Esophagus (tissue), 2 donors: Measurements from ENCODE around the gene USHBP1. TPM values are rescaled to one million over a fixed set of nuclear protein-coding genes. Genes with fewer than 3 reads are reported as not detected.

Experiments used
- H3K27ac ChIP-seq, 2 donors: one replicate each; pipeline ENCODE4 v1.5.1; 2013; ENCODE audit warnings: low read depth in 2 of 2, mild to moderate bottlenecking in 2 of 2, inconsistent platforms in 1 of 2, low read length in 1 of 2, moderate library complexity in 1 of 2
- H3K27me3 ChIP-seq, 2 donors: one replicate each; pipeline ENCODE4 v1.6.1; 2013; ENCODE audit warnings: low read length in 2 of 2, control low read depth in 1 of 2, mild to moderate bottlenecking in 1 of 2; ENCODE audit not compliant: insufficient read depth in 2 of 2, control insufficient read depth in 1 of 2
- H3K36me3 ChIP-seq, 2 donors: one replicate each; pipeline ENCODE4 v1.6.1; 2013; ENCODE audit warnings: low read length in 1 of 2; ENCODE audit not compliant: control insufficient read depth in 2 of 2, insufficient read depth in 2 of 2
- H3K4me1 ChIP-seq, 2 donors: one replicate each; pipeline ENCODE4 v1.6.1; 2013; ENCODE audit warnings: low read length in 1 of 2; ENCODE audit not compliant: control insufficient read depth in 2 of 2, insufficient read depth in 2 of 2
- H3K4me3 ChIP-seq, 2 donors: one replicate each; pipeline ENCODE4 v1.5.1; 2013; ENCODE audit warnings: low read length in 2 of 2, mild to moderate bottlenecking in 2 of 2, low read depth in 1 of 2, moderate library complexity in 1 of 2
- H3K9me3 ChIP-seq, 2 donors: one replicate each; pipeline ENCODE4 v1.6.1; 2013; ENCODE audit warnings: mild to moderate bottlenecking in 2 of 2, low read depth in 1 of 2, low read length in 1 of 2, moderate library complexity in 1 of 2; ENCODE audit not compliant: control insufficient read depth in 2 of 2, insufficient read depth in 1 of 2
- WGBS, 2 donors: extraction: QIAGEN DNeasy Blood & Tissue Kit; methylation state at CpG; one replicate each; pipeline ENCODE4 v1.1.7; 2013; 5-methylcytosine and 5-hydroxymethylcytosine counted together
- polyA plus RNA-seq, 2 donors: library from polyadenylated mRNA; stranded (reverse); fragments of 200-250 nt; gene quantifications; one replicate each; pipeline ENCODE4 v1.2.3, GENCODE V29; 2013
- donor health status: healthy with polysubstance abuse.
- donor health status: Bipolar disorder and iron deficiency.

Gene USHBP1
- polyA plus RNA-seq, 2 donors, result 1.5 to 2.9 TPM

DNA sequence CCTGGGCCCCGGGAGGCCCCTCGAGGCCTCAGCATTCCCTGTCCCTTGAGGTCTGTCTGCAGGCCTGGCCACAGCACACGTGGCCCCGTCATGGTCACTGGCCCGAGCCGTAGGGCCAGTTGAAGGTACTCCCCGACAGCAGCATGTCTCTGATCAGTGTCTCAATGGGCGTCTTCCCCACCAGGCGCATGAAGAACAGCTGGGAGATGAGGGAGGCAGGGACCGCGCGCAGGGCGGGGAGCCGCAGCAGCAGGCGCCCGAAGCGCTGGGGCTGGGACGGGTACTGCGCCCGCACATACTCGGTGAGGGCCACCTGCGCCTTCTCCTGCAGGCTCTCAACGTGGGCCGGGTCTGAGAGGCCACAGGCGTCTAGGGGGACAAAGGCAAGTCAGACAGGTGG lies 32.3 kb downstream of the USHBP1 start:
- H3K9me3 ChIP-seq, result no peaks in the 10 kb centered on the region
- no peak overlapping the region for H3K27ac ChIP-seq
- H3K4me3 ChIP-seq, result no peak overlapping the region
- 89 to 91% methylated on average over 25 of the region's 25 CpGs for WGBS, 2 donors
- peaks cover 6 to 26% of the 10 kb centered on the region in 2 donors for H3K36me3 ChIP-seq
- H3K27me3 ChIP-seq, result no peaks in the 10 kb centered on the region
- peaks cover 7 to 9% of the 10 kb centered on the region in 2 donors for H3K4me1 ChIP-seq

- H3K27me3 ChIP-seq, result no peaks in the 10 kb centered on the region
- H3K27ac ChIP-seq, result no peak overlapping the region
- H3K36me3 ChIP-seq, result peaks cover 6 to 20% of the 10 kb centered on the region in 2 donors
- H3K9me3 ChIP-seq, result no peaks in the 10 kb centered on the region
- no peak overlapping the region for H3K4me3 ChIP-seq
- WGBS, 2 donors, result 96 to 100% methylated on average over 3 of the region's 3 CpGs
- H3K4me1 ChIP-seq, result peaks cover 0 to under 1% of the 10 kb centered on the region in 2 donors
Observed at GRCh38 chr19:17229890-17230289, 34.7 kb downstream of the USHBP1 start.

DNA sequence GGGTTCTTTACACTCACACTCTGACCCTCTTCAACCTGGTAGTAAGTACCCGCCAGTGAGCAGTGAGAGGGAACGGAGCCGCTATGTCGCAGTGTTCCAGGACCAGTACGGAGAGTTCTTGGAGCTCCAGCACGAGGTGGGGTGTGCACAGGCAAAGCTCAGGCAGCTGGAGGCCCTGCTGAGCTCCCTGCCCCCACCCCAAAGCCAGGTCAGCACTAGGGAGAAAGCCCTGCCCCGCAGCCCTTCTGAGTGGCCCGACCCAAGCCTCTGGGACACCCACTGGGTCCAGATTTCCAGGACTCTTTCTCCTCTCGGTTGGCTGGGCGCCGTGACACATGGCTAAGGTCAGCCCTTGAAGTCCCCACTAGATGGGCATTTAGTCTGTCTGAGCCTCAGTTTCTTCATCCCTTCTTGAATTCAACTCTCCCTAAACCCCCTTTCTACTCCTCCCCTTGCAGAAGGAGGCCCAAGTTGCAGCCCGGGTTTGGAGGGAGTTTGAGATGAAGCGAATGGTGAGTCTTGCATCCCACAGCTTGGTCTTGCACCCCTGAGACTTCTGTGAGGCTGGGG lies 36.7 kb downstream of the USHBP1 start:
- Histone ChIP-seq H3K27me3 (no peaks in the 10 kb centered on the region), H3K4me1 (no peaks in the 10 kb centered on the region), H3K4me3 (no peak overlapping the region), H3K36me3 (peaks cover 6 to 20% of the 10 kb centered on the region in 2 donors), H3K27ac (no peak overlapping the region), H3K9me3 (no peaks in the 10 kb centered on the region)
- WGBS, 2 donors, result 76% methylated on average over 13 of the region's 13 CpGs

GRCh38 chr19:17226002-17226933 lies 38.3 kb downstream of the USHBP1 start, which contains the start of gene OCEL1:
Gene OCEL1 (plus strand): TSS chr19:17226226. CDS start chr19:17226248, 22 bp downstream.
- Histone ChIP-seq H3K27me3 (no peaks in the 10 kb centered on the region), H3K4me3 (peak within 1 kb of the TSS; percentile 66 to 79), H3K9me3 (no peaks in the 10 kb centered on the region), H3K4me1 (no peaks in the 10 kb centered on the region), H3K36me3 (peaks cover 6 to 11% of the 10 kb centered on the region in 2 donors), H3K27ac (peak within 1 kb of the TSS; percentile 96 to 97)
- 0 to 1% methylated on average over 81 to 90 of the region's 90 CpGs for WGBS, 2 donors

- 76 to 84% methylated on average over 10 of the region's 10 CpGs for WGBS, 2 donors
- no peak overlapping the region for H3K27ac ChIP-seq
- no peaks in the 10 kb centered on the region for H3K9me3 ChIP-seq
- no peak overlapping the region for H3K4me3 ChIP-seq
- peaks cover 0 to 3% of the 10 kb centered on the region in 2 donors for H3K4me1 ChIP-seq
- peaks cover 2 to 7% of the 10 kb centered on the region in 2 donors for H3K36me3 ChIP-seq
- no peaks in the 10 kb centered on the region for H3K27me3 ChIP-seq
Observed at GRCh38 chr19:17225053-17225452, 39.5 kb downstream of the USHBP1 start.

- H3K9me3 ChIP-seq, result no peaks in the 10 kb centered on the region
- H3K36me3 ChIP-seq, result peaks cover 4 to 14% of the 10 kb centered on the region in 2 donors
- peak overlapping the region in 1 of 2 donors; percentile 79 for H3K27ac ChIP-seq
- peaks cover 0 to 8% of the 10 kb centered on the region in 2 donors for H3K4me1 ChIP-seq
- H3K4me3 ChIP-seq, result no peak overlapping the region
- WGBS, 2 donors, result 39 to 41% methylated on average over 14 of the region's 14 CpGs
- no peaks in the 10 kb centered on the region for H3K27me3 ChIP-seq
Observed at GRCh38 chr19:17220207-17220758, 44.3 kb downstream of the USHBP1 start.

GRCh38 chr19:17219286-17219685 lies 45.3 kb downstream of the USHBP1 start:
- Histone ChIP-seq H3K4me3 (no peak overlapping the region), H3K4me1 (peaks cover 0 to 14% of the 10 kb centered on the region in 2 donors), H3K9me3 (no peaks in the 10 kb centered on the region), H3K36me3 (peaks cover 4 to 14% of the 10 kb centered on the region in 2 donors), H3K27ac (no peak overlapping the region), H3K27me3 (no peaks in the 10 kb centered on the region)
- WGBS, 2 donors, result 98 to 99% methylated on average over 8 of the region's 8 CpGs

- WGBS, 2 donors, result 79 to 81% methylated on average over 13 of the region's 13 CpGs
- peak overlapping the region in 1 of 2 donors; percentile 69 for H3K4me3 ChIP-seq
- peaks cover 4 to 36% of the 10 kb centered on the region in 2 donors for H3K36me3 ChIP-seq
- H3K4me1 ChIP-seq, result peaks cover 0 to 14% of the 10 kb centered on the region in 2 donors
- no peaks in the 10 kb centered on the region for H3K9me3 ChIP-seq
- H3K27me3 ChIP-seq, result no peaks in the 10 kb centered on the region
- peak overlapping the region; percentile 75 to 99 for H3K27ac ChIP-seq
Observed at GRCh38 chr19:17216058-17216670, 48.4 kb downstream of the USHBP1 start.
